T-helper 2 cell treated with Interferon-gamma antibody and Interleukin-4, amounts not matched to agents 100 ng/mL and 5 ng/mL, for 36 hours (primary cell): ENCODE measurements around the gene SLC9A9. TPM values are rescaled to one million over a fixed set of nuclear protein-coding genes. Genes with fewer than 3 reads are reported as not detected.

Experiments
- intact Hi-C: fragments of 100-400 bp; cut with micrococcal nuclease; formaldehyde crosslinking; loops from one replicate; pipeline ENCODE4 v1.15.1; 2023
- total RNA-seq: library from RNA; stranded (reverse); gene quantifications from 2 replicates; pipeline ENCODE4 v1.2.3, GENCODE V29; 2022

SLC9A9 gene
- total RNA-seq, 1 donor from 2014 or later = 13.4 TPM

DNA sequence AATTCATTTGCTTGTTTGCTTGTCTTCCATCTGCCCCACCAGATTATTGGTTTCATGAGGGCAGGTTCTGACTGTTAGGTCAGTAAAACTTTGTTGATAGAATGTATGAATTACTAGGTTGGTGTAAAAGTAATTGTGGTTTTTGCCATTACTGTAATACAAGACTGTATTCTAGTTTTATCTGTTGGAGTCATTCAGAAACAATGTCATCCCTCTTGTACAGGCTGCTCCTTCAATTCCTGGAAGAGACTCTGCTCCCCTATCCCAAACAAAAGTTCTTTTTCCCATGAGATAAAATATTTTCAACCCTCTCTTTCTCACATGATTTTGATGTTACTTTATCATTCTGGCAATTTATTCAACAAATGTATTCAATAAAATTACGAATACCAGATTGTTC, 613.7 kb downstream of the SLC9A9 start:
- intact Hi-C loops = no loop called here

- intact Hi-C loops = no loop called here
These were observed 615.3 kb downstream of the SLC9A9 start for GRCh38 chr3:143232981-143233380.

DNA sequence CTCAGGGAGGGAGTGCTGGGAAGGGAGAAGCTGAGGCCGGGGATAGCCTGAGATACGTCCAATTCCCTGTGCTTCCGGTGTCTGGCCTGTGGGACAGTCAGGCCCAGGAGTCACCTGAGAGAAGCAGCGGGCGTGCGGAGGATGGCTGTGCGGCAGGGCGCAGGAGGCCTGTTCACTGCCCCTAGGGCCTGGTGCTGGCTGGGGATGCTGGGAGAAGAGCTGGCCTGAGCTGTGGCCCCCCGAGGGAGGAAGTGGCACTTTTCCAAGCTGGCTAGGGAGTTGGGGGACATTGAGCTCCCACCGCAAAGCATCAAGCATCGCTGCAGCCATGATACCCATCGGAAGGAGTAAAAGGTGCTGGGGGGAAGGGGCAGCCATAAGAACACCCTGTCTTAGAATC, 619.9 kb downstream of the SLC9A9 start:
- intact Hi-C loops = no loop called here

GRCh38 chr3:143226678-143227291, 621.5 kb downstream of the SLC9A9 start:
- intact Hi-C loops = no loop called here

GRCh38 chr3:143224716-143225115, 623.6 kb downstream of the SLC9A9 start:
- intact Hi-C loops = no loop called here

DNA sequence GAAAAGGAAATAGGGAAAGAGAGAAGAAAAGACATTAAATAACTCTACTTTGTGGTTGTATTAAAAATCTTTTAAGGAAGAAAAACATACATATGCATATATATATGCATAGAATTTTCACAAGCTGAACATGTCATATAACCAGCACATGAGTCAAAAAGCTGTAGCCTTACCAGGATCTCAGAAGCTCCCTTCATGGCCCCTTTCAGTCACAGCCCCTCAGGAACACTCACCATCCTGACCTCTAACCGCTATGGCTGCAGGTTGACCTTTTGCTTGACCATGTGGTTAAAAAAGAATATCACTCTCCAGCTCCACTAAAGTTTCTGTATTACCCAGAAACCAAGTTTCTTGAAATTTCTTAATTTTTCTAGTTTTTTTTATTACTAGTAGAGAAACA, 625.3 kb downstream of the SLC9A9 start:
- intact Hi-C loops = no loop called here

DNA sequence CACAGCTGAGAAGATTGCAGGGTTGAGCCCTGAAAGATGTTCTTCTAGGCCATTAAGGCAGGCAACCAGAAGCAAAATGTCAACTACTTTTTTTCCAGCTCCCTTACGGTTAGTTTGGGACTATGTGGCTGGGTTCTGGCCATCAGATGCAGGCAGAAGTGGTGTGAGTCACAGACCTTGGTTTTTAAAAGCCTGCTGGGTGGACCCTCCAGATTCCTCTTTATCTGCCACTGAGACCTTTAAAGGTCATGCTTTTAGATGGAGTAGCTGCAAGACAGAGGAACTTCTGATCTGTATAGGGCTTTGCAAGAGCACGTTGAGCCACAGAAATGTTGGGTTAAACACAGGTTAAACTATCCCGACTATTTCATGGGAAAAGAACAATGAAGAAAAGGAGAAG, 625.8 kb downstream of the SLC9A9 start:
- intact Hi-C loops = no loop called here

DNA sequence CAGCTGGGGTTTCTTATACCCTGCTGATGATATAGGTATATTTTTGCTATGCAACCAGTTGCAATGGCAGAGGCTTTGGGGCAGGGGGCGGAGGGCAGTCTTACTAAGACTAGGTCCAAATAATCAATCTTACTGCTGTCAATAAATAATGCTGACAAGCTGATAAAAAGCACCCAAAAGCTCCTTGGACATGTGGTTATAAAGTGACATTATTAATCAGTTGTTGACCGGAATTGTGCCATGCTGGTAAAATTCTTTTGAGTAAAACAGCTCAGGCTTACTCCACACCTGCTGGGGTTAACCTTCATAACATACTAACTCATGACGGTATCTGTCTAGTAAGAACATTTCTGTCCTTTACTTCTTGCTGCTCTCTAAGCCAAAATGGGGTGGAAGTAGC, 626.8 kb downstream of the SLC9A9 start:
- intact Hi-C loops = no loop called here

DNA sequence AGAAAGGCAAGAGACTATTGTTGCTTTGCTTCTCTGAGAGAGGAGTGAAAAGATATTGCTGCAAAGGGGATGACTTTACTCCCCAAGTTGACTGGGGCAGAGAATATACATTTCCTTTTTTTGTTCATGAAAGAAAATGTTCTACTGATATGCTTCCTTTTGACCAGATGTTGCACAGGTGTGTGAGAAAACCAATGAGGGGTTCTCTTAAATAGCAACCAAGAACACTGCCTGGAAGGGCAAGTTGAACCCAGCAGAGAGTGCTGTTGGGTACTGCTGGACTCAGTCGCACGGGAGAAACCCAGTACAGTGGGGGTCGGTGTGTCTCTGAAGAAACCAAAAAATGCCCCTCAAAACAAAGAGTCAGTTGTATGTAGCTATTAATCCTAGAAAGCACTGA, 627.5 kb downstream of the SLC9A9 start:
- intact Hi-C loops = no loop called here

GRCh38 chr3:143218166-143218835, 630.0 kb downstream of the SLC9A9 start:
- intact Hi-C loops = no loop called here

DNA sequence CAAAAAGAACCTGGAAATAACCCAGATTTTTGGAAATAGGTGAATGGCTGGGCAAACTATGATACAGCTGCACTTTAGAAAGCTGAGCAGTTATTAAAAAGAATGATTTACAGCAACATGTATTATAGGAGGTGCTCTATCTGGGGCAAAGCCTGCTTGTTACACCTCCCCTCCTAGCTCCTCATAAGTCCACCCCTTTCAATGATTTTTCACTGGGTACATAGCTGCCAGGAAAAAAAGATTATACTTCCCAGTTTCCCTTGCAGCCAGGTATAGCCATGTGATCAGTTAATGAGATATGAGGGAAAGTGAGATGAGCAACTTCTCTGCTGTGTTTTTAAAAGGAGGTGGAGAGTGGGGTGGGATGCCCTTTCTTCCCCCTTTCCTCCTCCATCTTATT, 631.0 kb downstream of the SLC9A9 start:
- intact Hi-C loops = no loop called here

- intact Hi-C loops = no loop called here
These were observed 631.5 kb downstream of the SLC9A9 start for GRCh38 chr3:143216709-143217182.

Other genes starting within 250 kb of the SLC9A9 start
- 19.9 and 21.9 TPM in 2 replicates for gene DIPK2A, start 123.4 kb upstream of the SLC9A9 start, total RNA-seq